Measurements from ENCODE around the gene HPSE.

DNA sequence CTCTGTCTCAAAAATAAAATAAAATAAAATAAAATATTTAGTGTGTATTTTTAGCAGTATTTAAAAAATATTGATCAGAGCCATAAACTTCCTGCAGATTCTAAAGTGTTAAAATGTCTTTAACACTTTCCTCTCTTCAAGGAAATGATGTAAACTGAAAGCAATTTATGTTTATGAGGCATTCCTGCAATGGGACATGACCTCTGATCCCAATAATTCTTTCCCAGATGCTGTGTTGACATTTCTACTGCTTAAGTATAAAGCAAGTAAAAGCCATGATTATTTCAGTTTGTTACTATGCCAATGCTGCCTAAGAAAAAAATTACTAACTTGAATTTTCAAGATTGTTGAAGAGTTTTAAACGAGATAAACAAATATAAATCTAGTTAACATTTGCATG is 79.1 kb downstream of the HPSE start:
- TF ChIP-seq, protein P1, sequence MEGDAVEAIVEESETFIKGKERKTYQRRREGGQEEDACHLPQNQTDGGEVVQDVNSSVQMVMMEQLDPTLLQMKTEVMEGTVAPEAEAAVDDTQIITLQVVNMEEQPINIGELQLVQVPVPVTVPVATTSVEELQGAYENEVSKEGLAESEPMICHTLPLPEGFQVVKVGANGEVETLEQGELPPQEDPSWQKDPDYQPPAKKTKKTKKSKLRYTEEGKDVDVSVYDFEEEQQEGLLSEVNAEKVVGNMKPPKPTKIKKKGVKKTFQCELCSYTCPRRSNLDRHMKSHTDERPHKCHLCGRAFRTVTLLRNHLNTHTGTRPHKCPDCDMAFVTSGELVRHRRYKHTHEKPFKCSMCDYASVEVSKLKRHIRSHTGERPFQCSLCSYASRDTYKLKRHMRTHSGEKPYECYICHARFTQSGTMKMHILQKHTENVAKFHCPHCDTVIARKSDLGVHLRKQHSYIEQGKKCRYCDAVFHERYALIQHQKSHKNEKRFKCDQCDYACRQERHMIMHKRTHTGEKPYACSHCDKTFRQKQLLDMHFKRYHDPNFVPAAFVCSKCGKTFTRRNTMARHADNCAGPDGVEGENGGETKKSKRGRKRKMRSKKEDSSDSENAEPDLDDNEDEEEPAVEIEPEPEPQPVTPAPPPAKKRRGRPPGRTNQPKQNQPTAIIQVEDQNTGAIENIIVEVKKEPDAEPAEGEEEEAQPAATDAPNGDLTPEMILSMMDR (IDR thresholded peaks at IDR 0.05): no peak
- TF ChIP-seq POLR2A (IDR thresholded peaks at IDR 0.05): no peak
- TF ChIP-seq EP300 (IDR thresholded peaks at IDR 0.05): no peak

Measured in stomach (tissue), 4 donors.